Choroid plexus epithelial cell (primary cell): ENCODE measurements around the gene XPO1.

Experiments
- DNase-seq: peaks from one replicate; pipeline ENCODE4 v3.0.0-alpha.2; 2010; ENCODE audit warnings: low read depth
- H3K4me3 ChIP-seq: 2 replicates; pipeline ENCODE4 v1.5.1; 2011; ENCODE audit warnings: low read depth, mild to moderate bottlenecking, control low read depth, low read length, moderate library complexity
- TF ChIP-seq, protein P1 (sequence below): conservative IDR thresholded peaks from 2 replicates; pipeline ENCODE4 v1.5.1; 2011; ENCODE audit warnings: low read depth, mild to moderate bottlenecking, control low read depth, inconsistent platforms, low read length, moderate library complexity

Gene XPO1

DNA sequence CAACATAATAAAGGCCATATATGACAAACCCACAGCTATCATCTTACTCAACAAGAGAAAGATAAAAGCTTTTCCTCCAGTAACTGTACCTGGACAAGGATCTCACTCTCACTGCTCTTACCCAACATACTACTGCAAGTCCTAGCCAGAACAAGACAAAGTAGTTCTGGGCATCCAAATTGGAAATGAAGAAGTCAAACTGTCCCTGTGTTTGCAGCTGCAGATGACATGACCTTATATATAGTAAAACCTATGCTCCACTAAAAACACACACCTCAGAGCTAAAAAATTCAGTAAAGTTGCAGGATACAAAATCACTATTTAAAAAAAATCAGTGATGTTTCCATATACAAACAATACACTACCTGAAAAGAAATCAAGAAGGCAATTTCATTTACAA is 99.5 kb downstream of the XPO1 start:
- DNase-seq = no peak
- H3K4me3 ChIP-seq = no peak overlapping the region
- TF ChIP-seq, protein P1, sequence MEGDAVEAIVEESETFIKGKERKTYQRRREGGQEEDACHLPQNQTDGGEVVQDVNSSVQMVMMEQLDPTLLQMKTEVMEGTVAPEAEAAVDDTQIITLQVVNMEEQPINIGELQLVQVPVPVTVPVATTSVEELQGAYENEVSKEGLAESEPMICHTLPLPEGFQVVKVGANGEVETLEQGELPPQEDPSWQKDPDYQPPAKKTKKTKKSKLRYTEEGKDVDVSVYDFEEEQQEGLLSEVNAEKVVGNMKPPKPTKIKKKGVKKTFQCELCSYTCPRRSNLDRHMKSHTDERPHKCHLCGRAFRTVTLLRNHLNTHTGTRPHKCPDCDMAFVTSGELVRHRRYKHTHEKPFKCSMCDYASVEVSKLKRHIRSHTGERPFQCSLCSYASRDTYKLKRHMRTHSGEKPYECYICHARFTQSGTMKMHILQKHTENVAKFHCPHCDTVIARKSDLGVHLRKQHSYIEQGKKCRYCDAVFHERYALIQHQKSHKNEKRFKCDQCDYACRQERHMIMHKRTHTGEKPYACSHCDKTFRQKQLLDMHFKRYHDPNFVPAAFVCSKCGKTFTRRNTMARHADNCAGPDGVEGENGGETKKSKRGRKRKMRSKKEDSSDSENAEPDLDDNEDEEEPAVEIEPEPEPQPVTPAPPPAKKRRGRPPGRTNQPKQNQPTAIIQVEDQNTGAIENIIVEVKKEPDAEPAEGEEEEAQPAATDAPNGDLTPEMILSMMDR = no peak

DNA sequence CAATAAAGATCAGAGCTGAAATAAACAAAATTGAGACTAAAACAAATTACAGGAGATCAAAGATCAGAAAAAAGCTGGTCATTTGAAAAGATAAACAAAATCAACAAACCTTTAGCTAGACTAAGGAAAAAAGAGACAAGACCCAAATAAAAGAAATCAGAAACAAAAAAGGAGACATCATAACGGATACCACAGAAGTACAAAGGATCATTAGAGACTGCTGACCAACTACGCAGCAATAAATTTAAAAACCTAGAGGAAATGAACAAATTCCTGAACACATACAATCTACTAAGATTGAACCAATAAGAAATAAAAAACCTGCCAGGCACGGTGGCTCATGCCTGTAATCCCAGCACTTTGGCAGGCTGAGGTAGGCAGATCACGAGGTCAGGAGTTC is 101.0 kb downstream of the XPO1 start:
- TF ChIP-seq, protein P1 = no peak
- DNase-seq = no peak
- no peak overlapping the region for H3K4me3 ChIP-seq

DNA sequence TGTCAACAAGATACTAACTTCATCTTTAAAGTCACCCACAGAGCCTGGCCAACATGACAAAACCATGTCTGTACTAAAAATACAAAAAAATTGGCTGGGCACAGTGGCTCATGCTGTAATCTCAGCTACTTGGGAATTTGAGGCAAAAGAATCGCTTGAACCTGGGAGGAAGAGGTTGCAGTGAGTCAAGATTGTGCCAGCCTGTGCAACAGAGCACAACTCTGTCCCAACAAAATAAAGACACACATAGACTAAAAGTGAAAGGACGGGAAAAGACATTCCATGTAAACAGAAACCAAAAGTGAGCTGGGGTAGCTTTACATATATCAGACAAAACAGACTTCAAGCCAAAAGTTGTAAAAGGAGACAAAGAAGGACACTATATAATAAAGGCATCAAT is 102.1 kb downstream of the XPO1 start:
- H3K4me3 ChIP-seq = no peak overlapping the region
- DNase-seq = peak; percentile 50
- TF ChIP-seq, protein P1 = no peak

DNA sequence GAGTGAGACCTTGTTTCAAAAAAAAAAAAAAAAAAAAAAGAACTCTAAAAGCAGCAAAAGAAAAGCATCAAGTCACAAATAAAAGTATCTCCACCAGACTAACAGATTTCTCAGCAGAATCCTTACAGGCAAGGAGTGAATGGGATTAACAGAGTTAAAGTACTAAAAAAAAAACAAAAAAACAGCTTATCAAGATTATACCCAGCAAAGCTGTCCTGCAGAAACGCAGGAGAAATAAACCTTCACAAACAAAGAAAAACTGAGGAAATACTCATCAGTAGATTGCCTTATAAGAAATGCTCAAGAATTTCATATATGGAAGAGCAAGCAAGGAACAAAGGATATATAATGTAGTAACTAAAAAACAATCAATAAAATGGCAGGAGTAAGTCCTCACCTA is 102.9 kb downstream of the XPO1 start:
- TF ChIP-seq, protein P1 = no peak
- no peak for DNase-seq
- H3K4me3 ChIP-seq = no peak overlapping the region

DNA sequence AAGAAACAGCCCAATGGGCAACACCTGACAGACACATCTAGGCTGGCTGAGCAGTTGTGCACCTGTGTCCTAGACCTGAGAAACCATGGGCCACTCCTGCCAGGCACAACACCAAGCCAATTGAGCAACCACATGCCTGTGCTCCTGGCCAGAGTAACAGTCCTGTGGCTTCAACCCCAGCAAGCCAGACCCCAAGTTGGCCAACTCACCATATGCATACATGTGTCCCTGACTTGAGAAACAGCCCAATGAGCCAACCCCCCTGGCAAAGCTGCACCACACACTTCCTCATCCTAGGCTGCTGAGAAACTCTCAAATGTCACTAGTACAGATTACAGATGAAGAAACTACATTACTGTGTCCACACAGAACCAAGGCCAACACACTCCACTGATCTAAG is 103.8 kb downstream of the XPO1 start:
- H3K4me3 ChIP-seq = no peak overlapping the region
- TF ChIP-seq, protein P1 = no peak
- DNase-seq = no peak

DNA sequence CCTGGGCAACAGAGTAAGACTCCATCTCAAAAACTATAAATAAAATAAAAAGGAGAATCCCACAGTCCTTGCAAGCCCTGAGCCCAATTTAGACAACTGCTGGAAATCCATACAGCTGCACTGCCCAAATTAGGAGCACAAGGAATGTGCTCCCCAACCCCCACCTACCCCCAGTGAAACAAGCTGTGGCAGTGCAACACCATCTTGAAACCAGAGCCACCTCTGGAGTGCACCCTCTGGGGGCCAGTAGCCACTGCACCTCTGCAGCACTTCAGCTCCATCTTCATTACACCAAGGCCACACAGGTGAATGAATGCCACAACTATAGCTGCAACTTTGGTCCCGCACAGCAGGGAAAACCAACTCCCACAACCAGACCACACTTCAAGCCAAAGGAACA is 104.5 kb downstream of the XPO1 start:
- DNase-seq = no peak
- TF ChIP-seq, protein P1 = no peak
- no peak overlapping the region for H3K4me3 ChIP-seq

DNA sequence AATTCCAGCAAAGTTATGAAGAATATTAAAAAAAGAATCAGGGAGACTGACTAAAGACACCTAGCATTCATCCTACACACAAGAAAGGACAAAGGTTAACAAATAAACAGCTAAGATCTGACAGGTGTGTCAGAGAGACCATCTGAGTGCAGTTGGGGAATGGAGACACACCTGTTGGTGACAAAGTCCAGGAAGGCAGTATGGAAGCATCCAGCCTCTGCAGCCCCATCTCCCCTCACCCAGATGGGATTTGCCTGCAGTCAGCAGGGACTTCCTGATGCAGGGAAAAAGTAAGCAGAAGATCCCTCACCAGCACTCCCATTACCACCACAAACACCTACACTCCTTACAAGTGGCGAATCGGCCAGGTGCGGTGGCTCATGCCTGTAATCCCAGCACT is 105.2 kb downstream of the XPO1 start:
- TF ChIP-seq, protein P1 = no peak
- no peak overlapping the region for H3K4me3 ChIP-seq
- DNase-seq = no peak
